GM12865 (cell line): ENCODE data around the gene SPPL2C.

ENCODE experiments used
- DNase-seq: peaks from one replicate; pipeline ENCODE4 v3.0.0; 2010; ENCODE audit warnings: low read depth
- H3K4me3 ChIP-seq: 2 replicates; pipeline ENCODE4 v1.5.1; 2011; ENCODE audit warnings: mild to moderate bottlenecking, low read depth, low read length, control low read depth
- CTCF ChIP-seq: IDR thresholded peaks from 2 replicates; pipeline ENCODE4 v1.5.1; 2011; ENCODE audit warnings: low read length, control low read depth, low read depth, inconsistent platforms; ENCODE audit not compliant: insufficient read depth; ENCODE audit errors: missing control alignments

SPPL2C gene

DNA sequence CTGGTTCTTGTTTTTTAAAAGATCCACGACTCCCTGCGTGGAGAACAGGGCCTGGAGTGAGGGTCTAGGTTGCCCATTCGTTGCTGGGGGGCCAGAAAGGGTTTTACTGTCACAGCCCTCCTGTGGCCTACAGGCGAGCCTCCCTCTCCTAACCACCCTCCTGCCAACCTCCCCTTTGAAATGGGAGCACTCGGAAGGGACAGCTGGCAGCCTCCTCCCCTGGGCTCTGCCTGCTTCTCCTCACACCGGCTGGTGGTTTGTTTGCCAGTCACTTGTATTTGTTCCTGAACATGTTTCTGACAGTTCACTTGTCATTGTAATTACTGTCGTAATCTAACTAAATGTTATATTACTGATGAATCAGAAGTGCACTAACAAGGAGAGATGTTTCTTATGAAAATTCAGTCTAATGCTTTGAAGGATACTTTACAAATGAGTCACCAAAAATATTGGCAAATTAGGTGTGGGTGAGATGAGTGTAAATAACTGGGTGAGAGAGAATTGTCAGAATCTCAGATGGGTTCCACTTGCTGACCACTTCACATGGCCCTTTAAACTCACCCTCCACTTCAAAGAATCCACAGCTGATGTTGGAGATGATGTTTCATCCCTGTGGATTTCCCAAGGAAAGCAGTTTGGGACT lies 2.7 kb upstream of the SPPL2C start:
- DNase-seq: no peak
- no peak for TF ChIP-seq CTCF

DNA sequence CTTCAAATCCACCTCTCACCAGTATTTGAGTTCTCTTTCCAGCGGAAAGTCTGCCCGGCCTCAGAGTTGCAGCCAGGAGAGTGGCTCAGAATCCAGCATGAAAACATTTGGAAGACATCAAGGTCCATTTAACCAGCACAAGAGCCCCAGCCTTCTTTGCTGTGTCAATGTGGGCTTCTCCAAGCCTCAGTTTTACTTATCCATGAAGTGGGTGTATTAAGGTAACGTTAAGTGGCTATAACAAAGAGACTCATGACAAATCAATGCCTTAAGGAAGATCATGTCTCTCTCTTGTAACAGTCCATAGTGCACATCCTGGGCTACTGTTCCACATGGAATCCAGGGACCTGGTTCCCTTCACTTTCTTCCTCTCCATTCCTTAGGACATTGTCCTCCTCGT lies 959 bp upstream of the SPPL2C start:
- no peak for TF ChIP-seq CTCF
- no peak for DNase-seq
- no peak overlapping the region for H3K4me3 ChIP-seq

More for the DNA sequence above, 2.7 kb upstream of the SPPL2C start:
- H3K4me3 ChIP-seq: no peak overlapping the region

- DNase-seq: no peak
- TF ChIP-seq CTCF: no peak
- no peak overlapping the region for H3K4me3 ChIP-seq
Observed at GRCh38 chr17:45845376-45846185, 900 bp downstream of the SPPL2C start.

DNA sequence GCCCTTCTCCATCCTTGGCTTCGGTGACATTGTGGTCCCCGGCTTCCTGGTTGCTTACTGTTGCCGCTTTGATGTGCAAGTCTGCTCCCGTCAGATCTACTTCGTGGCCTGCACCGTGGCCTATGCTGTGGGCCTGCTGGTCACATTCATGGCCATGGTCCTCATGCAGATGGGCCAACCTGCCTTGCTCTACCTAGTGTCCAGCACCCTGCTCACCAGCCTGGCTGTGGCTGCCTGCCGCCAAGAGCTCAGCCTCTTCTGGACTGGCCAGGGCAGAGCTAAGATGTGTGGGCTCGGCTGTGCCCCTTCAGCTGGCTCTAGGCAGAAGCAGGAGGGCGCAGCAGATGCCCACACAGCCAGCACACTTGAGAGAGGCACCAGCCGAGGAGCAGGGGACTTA lies 1.5 kb downstream of the SPPL2C start:
- no peak for TF ChIP-seq CTCF
- DNase-seq: no peak
- no peak overlapping the region for H3K4me3 ChIP-seq

DNA sequence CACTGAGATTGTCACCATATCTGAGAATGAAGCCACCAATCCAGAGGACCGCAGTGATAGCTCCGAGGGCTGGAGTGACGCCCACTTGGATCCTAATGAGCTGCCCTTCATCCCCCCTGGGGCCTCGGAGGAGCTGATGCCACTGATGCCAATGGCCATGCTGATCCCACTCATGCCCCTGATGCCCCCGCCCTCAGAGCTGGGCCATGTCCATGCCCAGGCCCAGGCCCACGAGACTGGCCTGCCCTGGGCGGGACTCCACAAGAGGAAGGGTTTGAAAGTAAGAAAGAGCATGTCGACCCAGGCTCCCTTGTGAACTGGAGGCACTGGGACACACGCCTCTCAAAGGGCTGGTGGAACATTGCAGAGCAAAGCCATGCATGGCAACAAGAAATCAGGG lies 2.0 kb downstream of the SPPL2C start:
- no peak for TF ChIP-seq CTCF
- no peak overlapping the region for H3K4me3 ChIP-seq
- no peak for DNase-seq

DNA sequence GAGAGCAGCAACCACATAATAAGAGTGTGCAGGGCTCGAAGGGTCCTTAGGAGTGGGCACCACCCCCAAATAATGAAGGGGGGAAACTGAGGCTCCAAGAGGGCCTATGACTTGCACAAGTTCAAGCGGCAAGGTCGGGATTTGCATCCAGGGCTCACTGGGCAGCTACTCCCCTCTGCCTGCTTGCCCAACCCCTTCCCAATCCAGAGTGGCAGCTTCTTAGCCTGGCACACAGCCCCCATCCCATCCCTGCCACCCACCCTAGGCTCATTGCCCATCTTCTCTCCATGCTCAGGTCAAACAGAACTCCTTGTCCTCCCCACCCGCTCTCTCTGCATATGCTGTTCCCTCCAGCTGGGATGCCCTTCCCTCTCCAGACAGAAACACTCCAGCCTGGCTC lies 2.4 kb downstream of the SPPL2C start:
- no peak for DNase-seq
- TF ChIP-seq CTCF: no peak

More for the DNA sequence above, 2.4 kb downstream of the SPPL2C start:
- no peak overlapping the region for H3K4me3 ChIP-seq
